Tibial artery (tissue), 4 donors: ENCODE data around the gene CSNK1E.

ENCODE experiments used
- DNase-seq, 2 donors: peaks; one replicate each; pipeline ENCODE4 v3.0.0-alpha.2; 2019
- H3K27ac ChIP-seq, 2 donors: fragments of 200-600 bp; sonication (generic) in 1 of 2; 1 replicate in 1 of 2; 2 replicates in 1 of 2; pipeline ENCODE4 v1.5.1; 2018 to 2019; ENCODE audit warnings: mild to moderate bottlenecking in 1 of 2
- H3K27me3 ChIP-seq, 2 donors: fragments of 200-600 bp; sonication (generic) in 1 of 2; one replicate each; pipeline versions ENCODE4 v1.5.1 to v1.6.0; 2016 to 2019
- H3K36me3 ChIP-seq, 3 donors: fragments of 200-600 bp; sonication (generic) in 2 of 3; one replicate each; pipeline ENCODE4 v1.5.1; 2016 to 2019; ENCODE audit warnings: mild to moderate bottlenecking in 2 of 3
- H3K4me1 ChIP-seq, 4 donors: fragments of 200-600 bp; sonication (generic) in 2 of 4; 1 replicate in 3 of 4; 2 replicates in 1 of 4; pipeline ENCODE4 v1.5.1; 2016 to 2019
- H3K4me3 ChIP-seq, 2 donors: fragments of 200-600 bp; sonication (generic) in 1 of 2; 1 replicate in 1 of 2; 2 replicates in 1 of 2; pipeline ENCODE4 v1.5.1; 2018 to 2019; ENCODE audit warnings: mild to moderate bottlenecking in 2 of 2
- H3K9me3 ChIP-seq, 3 donors: fragments of 200-600 bp; sonication (generic) in 1 of 3; one replicate each; pipeline ENCODE4 v1.5.1; 2016 to 2019
- intact Hi-C: fragments of 100-400 bp; cut with DNase I; formaldehyde crosslinking; loops from one replicate; pipeline ENCODE4 v1.15.0; 2023; ENCODE audit warnings: low total_unique reads
- TF ChIP-seq, protein P1 (sequence below), 2 experiments: fragments of 200-600 bp in 1 of 2; fragments of 450-650 bp in 1 of 2; IDR thresholded peaks; one replicate each; pipeline ENCODE4 v1.5.1; 2017 to 2019; ENCODE audit warnings: antibody characterized with exemption in 2 of 2, mild to moderate bottlenecking in 1 of 2, moderate library complexity in 1 of 2

The CSNK1E gene

DNA sequence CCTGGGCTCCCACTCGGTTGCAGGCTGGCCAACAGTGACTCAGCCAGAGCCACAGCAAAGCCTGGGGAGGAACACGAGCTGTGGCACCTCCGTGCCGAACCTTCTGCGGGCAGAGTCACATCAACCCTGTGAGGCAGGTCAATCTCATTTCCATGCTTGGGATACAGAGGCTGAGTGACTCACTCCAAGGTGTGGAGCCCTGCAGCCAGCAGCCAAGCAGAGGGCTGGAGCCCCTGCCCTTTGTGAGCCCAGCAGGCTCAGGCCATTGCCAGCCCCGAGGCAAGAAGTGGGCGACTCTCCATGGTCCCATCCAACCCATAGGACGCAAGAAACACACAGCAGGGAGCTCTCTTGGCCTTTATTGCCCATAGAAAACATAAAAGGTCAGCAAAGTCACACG, 21.4 kb downstream of the CSNK1E start:
- Histone ChIP-seq H3K27ac (peak overlapping the region in 1 of 2 donors; percentile 17), H3K4me1 (peaks cover 0 to 31% (median 0%) of the 10 kb centered on the region in 4 donors), H3K36me3 (peaks cover 81 to 98% (median 96%) of the 10 kb centered on the region in 3 donors), H3K27me3 (no peaks in the 10 kb centered on the region), H3K9me3 (no peaks in the 10 kb centered on the region), H3K4me3 (no peak overlapping the region)
- intact Hi-C loops: no loop called here
- TF ChIP-seq, protein P1, sequence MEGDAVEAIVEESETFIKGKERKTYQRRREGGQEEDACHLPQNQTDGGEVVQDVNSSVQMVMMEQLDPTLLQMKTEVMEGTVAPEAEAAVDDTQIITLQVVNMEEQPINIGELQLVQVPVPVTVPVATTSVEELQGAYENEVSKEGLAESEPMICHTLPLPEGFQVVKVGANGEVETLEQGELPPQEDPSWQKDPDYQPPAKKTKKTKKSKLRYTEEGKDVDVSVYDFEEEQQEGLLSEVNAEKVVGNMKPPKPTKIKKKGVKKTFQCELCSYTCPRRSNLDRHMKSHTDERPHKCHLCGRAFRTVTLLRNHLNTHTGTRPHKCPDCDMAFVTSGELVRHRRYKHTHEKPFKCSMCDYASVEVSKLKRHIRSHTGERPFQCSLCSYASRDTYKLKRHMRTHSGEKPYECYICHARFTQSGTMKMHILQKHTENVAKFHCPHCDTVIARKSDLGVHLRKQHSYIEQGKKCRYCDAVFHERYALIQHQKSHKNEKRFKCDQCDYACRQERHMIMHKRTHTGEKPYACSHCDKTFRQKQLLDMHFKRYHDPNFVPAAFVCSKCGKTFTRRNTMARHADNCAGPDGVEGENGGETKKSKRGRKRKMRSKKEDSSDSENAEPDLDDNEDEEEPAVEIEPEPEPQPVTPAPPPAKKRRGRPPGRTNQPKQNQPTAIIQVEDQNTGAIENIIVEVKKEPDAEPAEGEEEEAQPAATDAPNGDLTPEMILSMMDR (IDR thresholded peaks at IDR 0.05): no peak
- no peak for DNase-seq

DNA sequence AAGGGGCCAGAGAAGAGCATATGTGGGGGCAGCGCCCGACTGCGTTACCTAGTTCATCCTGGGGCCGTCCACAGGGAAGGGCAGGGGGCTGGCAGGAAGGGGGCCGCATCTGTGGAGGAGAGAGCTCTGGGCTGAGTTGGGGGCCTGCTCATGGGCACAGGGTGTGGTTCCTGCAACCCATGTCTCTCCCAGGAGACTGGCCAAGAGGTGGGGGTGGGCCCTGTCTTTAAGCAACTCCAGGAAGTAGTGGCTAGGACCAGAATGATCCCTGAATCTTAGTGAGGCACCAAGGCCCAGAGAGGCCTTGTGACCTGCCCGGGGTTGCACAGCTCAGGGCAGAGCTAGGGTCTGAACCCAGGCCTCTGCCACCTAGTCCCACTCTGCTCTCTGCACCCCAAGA, 21.9 kb downstream of the CSNK1E start:
- no peak for DNase-seq
- Histone ChIP-seq H3K27ac (peak overlapping the region in 1 of 2 donors; percentile 16), H3K36me3 (peaks cover 76 to 98% (median 93%) of the 10 kb centered on the region in 3 donors), H3K4me1 (peaks cover 0 to 28% (median 0%) of the 10 kb centered on the region in 4 donors), H3K4me3 (no peak overlapping the region), H3K27me3 (no peaks in the 10 kb centered on the region), H3K9me3 (no peaks in the 10 kb centered on the region)
- TF ChIP-seq, protein P1 (IDR thresholded peaks at IDR 0.05): no peak
- intact Hi-C loops: no loop called here

DNA sequence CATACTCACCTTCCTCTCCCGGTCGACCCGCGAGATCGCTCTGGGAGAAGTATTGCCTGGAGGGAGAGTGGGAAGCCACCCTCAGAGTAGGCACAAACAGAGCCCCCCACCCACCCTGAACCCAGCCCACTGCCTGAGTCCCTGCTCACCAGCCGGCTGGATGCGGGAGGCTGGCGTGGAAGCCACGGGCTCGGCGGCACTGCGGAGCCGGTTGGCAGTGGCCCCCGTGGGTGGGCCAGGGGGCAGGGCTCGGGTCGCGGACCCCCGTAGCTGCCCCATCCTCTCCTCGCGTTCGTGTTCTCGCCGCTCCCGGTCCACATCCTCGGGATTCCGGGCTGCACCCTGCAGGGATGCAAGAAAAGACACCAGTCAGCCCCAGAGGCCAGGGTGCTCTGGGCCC, 23.0 kb downstream of the CSNK1E start:
- Histone ChIP-seq H3K27ac (peak overlapping the region in 1 of 2 donors; percentile 31), H3K9me3 (no peaks in the 10 kb centered on the region), H3K36me3 (peaks cover 71 to 98% (median 91%) of the 10 kb centered on the region in 3 donors), H3K4me1 (peaks cover 0 to 16% (median 0%) of the 10 kb centered on the region in 4 donors), H3K27me3 (no peaks in the 10 kb centered on the region), H3K4me3 (no peak overlapping the region)
- TF ChIP-seq, protein P1 (IDR thresholded peaks at IDR 0.05): no peak
- DNase-seq: no peak
- intact Hi-C loops: no loop called here

DNA sequence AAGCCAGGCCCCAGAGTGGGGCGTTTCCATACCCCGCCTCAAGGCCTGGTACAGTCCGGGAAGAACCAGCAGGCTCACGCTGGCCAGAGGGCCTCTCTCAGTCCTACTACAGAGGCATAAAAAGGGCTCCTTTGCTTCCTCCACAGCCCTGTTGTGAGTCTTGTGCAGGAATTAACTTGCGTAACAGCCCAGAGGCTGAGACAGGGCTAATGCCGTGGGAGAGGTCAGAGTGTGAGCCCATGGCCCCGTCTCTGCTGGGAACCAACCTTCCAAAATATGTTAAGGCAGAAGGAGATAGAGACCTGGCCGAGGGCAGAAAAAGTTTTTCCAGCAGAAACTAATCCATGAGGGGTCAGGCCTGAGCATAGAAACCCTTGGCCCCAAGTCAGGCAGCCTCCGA, 24.5 kb downstream of the CSNK1E start:
- intact Hi-C loops: no loop called here
- Histone ChIP-seq H3K4me1 (peaks cover 0 to 13% (median 0%) of the 10 kb centered on the region in 4 donors), H3K27ac (peak overlapping the region; percentile 7 to 31), H3K9me3 (no peaks in the 10 kb centered on the region), H3K27me3 (no peaks in the 10 kb centered on the region), H3K4me3 (no peak overlapping the region), H3K36me3 (peaks cover 56 to 98% (median 87%) of the 10 kb centered on the region in 3 donors)
- TF ChIP-seq, protein P1 (IDR thresholded peaks at IDR 0.05): no peak
- no peak for DNase-seq

DNA sequence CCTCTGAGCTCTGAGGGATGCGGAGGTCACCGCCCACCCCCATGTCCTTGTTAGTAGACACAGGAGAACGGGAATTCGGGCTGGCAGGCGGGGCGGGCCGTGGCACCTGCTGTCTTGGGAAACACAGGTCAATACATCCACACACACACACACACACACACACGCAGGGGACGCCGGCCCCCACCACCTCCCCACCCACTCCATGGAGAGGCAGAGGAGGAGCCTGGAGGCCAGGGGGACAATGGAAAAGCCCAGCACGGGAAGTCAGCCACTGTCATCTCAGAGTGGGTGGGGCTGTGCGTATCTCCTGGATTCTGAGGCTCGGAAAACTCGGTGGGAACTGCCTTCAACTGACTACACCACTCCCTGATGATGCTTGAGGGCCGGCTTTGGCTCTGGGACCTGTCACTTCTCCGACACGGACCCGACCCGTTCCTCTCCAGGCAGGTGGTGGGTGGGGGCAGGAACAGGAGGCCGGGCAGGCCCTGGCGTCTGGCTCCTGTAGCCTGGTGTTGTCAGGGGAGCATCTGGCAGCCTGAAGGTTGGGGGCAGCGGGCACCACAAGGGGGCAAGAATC, 25.9 kb downstream of the CSNK1E start:
- H3K4me3 ChIP-seq: no peak overlapping the region
- intact Hi-C loops: no loop called here
- H3K27ac ChIP-seq: no peak overlapping the region
- peaks cover 42 to 87% (median 73%) of the 10 kb centered on the region in 3 donors for H3K36me3 ChIP-seq
- no peak for DNase-seq
- no peaks in the 10 kb centered on the region for H3K9me3 ChIP-seq
- TF ChIP-seq, protein P1 (IDR thresholded peaks at IDR 0.05): no peak
- H3K4me1 ChIP-seq: peaks cover 0 to 11% (median 0%) of the 10 kb centered on the region in 4 donors
- no peaks in the 10 kb centered on the region for H3K27me3 ChIP-seq
